ENCODE measurements around the gene P4HB. TPM values are rescaled to one million over a fixed set of nuclear protein-coding genes. Genes with fewer than 3 reads are reported as not detected.

The P4HB gene
- total RNA-seq, 1 experiment from 2014 or later: 1,635 TPM

Other genes with a start within 250 kb of the P4HB start
- 72.7 and 111 TPM in 2 replicates for gene NPLOC4, start 223.4 kb downstream of the P4HB start, total RNA-seq (2014; rRNA removed; shearing (Covaris generic))
- 0.47 TPM in 1 of 2 replicates, not detected in the other for gene TSPAN10, start 223.3 kb downstream of the P4HB start, total RNA-seq (2014; rRNA removed; shearing (Covaris generic))
- not detected in 2 replicates for gene PDE6G, start 204.0 kb downstream of the P4HB start, total RNA-seq (2014; rRNA removed; shearing (Covaris generic))
- 49.7 and 82.3 TPM in 2 replicates for gene OXLD1, start 193.9 kb downstream of the P4HB start, total RNA-seq (2014; rRNA removed; shearing (Covaris generic))
- 41.2 and 48.5 TPM in 2 replicates for gene CCDC137, start 193.8 kb downstream of the P4HB start, total RNA-seq (2014; rRNA removed; shearing (Covaris generic))
- 41.0 and 53.3 TPM in 2 replicates for gene ARL16, start 176.7 kb downstream of the P4HB start, total RNA-seq (2014; rRNA removed; shearing (Covaris generic))
- 126 and 146 TPM in 2 replicates for gene HGS, start 176.5 kb downstream of the P4HB start, total RNA-seq (2014; rRNA removed; shearing (Covaris generic))
- gene MRPL12, start 157.2 kb downstream of the P4HB start, total RNA-seq (2014; rRNA removed; shearing (Covaris generic)): 19.5 and 34.3 TPM in 2 replicates
- gene SLC25A10, start 148.3 kb downstream of the P4HB start, total RNA-seq (2014; rRNA removed; shearing (Covaris generic)): 26.5 and 29.2 TPM in 2 replicates
- not detected in 2 replicates for gene GCGR, start 56.4 kb downstream of the P4HB start, total RNA-seq (2014; rRNA removed; shearing (Covaris generic))
- 154 and 180 TPM in 2 replicates for gene MCRIP1, start 27.2 kb downstream of the P4HB start, total RNA-seq (2014; rRNA removed; shearing (Covaris generic))
- not detected in 2 replicates for gene PPP1R27, start 25.5 kb downstream of the P4HB start, total RNA-seq (2014; rRNA removed; shearing (Covaris generic))
- gene ARHGDIA, start 10.8 kb upstream of the P4HB start, total RNA-seq (2014; rRNA removed; shearing (Covaris generic)): 276 and 304 TPM in 2 replicates
- 482 and 554 TPM in 2 replicates for gene ALYREF, start 31.1 kb upstream of the P4HB start, total RNA-seq (2014; rRNA removed; shearing (Covaris generic))
- gene ANAPC11, start 31.2 kb upstream of the P4HB start, total RNA-seq (2014; rRNA removed; shearing (Covaris generic)): 416 and 712 TPM in 2 replicates
- 0.56 and 0.84 TPM in 2 replicates for gene NPB, start 41.7 kb upstream of the P4HB start, total RNA-seq (2014; rRNA removed; shearing (Covaris generic))
- gene PCYT2, start 50.9 kb upstream of the P4HB start, total RNA-seq (2014; rRNA removed; shearing (Covaris generic)): 68.8 and 74.2 TPM in 2 replicates
- gene SIRT7, start 57.6 kb upstream of the P4HB start, total RNA-seq (2014; rRNA removed; shearing (Covaris generic)): 23.9 and 34.7 TPM in 2 replicates
- 25.2 and 30.9 TPM in 2 replicates for gene MAFG, start 67.2 kb upstream of the P4HB start, total RNA-seq (2014; rRNA removed; shearing (Covaris generic))
- 67.3 and 83.5 TPM in 2 replicates for gene PYCR1, start 76.8 kb upstream of the P4HB start, total RNA-seq (2014; rRNA removed; shearing (Covaris generic))
- gene MYADML2, start 86.7 kb upstream of the P4HB start, total RNA-seq (2014; rRNA removed; shearing (Covaris generic)): not detected in 2 replicates
- gene NOTUM, start 100.7 kb upstream of the P4HB start, total RNA-seq (2014; rRNA removed; shearing (Covaris generic)): 1.4 and 2.4 TPM in 2 replicates
- gene ASPSCR1, start 117.1 kb upstream of the P4HB start, total RNA-seq (2014; rRNA removed; shearing (Covaris generic)): 38.5 and 55.4 TPM in 2 replicates
- 180 and 261 TPM in 2 replicates for gene CENPX, start 162.3 kb upstream of the P4HB start, total RNA-seq (2014; rRNA removed; shearing (Covaris generic))
- gene LRRC45, start 162.8 kb upstream of the P4HB start, total RNA-seq (2014; rRNA removed; shearing (Covaris generic)): 35.2 and 41.2 TPM in 2 replicates
- 9.9 TPM in 2 replicates for gene RAC3, start 171.1 kb upstream of the P4HB start, total RNA-seq (2014; rRNA removed; shearing (Covaris generic))
- gene DCXR, start 177.2 kb upstream of the P4HB start, total RNA-seq (2014; rRNA removed; shearing (Covaris generic)): 128 and 176 TPM in 2 replicates
- gene RFNG, start 191.3 kb upstream of the P4HB start, total RNA-seq (2014; rRNA removed; shearing (Covaris generic)): 16.7 and 23.8 TPM in 2 replicates
- gene GPS1, start 191.4 kb upstream of the P4HB start, total RNA-seq (2014; rRNA removed; shearing (Covaris generic)): 223 and 226 TPM in 2 replicates
- 181 and 210 TPM in 2 replicates for gene DUS1L, start 205.3 kb upstream of the P4HB start, total RNA-seq (2014; rRNA removed; shearing (Covaris generic))
- gene FASN, start 237.7 kb upstream of the P4HB start, total RNA-seq (2014; rRNA removed; shearing (Covaris generic)): 54.6 and 77.6 TPM in 2 replicates